ENCODE measurements around the gene PEDS1. TPM values are rescaled to one million over a fixed set of nuclear protein-coding genes. Genes with fewer than 3 reads are reported as not detected.
"Not testable (repeated sequence)": the region's sequence is repeated elsewhere in the genome, so short reads cannot be mapped to it uniquely, and the experiment has no call there.

PEDS1 gene
- total RNA-seq, 1 donor from 2014 or later = 39.5 TPM

DNA sequence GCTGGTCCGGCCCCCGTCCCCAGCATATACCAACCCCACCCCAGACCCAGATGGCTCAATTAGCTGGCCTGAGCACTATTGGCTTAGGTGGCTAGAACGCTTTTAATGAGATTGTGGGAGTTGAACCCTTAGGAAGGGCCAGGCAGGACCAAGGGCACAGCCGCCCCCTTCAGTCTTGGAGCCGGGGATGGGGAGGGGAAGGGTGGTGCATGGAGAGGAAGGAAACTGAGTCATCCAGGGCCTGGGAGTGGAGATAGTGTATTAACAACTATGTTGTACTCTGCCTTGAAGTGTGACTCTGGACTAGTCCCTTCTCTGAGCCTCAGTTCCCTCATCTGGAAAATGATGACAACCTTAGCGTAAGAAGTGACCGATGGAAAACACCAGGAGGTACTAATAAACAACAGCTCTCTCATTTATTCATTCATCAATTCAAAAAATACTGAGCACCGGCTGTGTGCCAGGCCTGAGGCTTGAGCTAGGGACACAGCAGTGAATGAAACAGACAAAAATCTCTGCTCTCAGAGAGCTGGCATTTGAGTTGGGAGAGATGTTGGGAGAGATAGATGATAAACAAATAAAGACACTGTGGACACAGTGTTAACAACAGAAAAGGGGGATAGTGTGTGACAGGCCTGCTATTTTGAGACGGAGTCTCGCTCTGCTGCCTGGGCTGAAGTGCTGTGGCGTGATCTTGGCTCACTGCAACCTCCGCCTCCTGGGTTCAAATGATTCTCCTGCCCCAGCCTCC, 11.5 kb downstream of the PEDS1 start:
- ATAC-seq = no peak
- no peak for DNase-seq (ENCODE audit: low spot score)
- intact Hi-C loops (cut with DNase I) = no loop called here

DNA sequence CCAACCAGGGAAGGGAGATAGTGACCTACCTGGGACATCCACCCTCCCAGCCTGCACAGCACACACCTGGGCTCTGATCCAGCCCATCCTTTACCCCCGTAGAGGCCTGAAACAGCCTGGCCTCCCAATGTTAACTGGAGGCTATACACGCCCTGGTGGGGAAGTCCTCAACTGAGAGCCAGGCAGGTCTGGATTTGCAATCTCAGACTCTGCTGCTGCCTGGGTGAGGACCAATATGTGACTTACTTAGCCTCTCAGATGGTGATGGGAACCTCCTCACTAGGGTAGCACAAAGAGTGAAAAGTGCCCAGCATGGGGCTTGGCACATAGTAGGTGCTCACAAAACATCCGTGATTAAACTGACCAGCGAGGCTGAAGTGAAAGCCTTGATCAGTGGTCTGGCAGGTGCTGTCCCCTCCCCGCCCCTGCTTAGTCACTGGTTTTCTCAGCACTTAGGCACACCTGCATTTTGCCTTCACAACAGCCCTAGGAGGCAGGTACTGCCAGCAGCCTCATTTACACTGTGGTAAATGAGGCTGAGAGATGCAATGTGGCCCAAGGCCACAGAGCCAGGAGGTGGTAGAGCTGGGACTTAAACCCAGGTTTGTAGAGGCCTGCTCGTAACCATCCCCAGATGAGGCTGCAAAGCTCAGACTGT, 12.4 kb downstream of the PEDS1 start:
- DNase-seq (ENCODE audit: low spot score) (no peak), ATAC-seq (no peak)
- intact Hi-C loops (cut with DNase I) = no loop called here

DNA sequence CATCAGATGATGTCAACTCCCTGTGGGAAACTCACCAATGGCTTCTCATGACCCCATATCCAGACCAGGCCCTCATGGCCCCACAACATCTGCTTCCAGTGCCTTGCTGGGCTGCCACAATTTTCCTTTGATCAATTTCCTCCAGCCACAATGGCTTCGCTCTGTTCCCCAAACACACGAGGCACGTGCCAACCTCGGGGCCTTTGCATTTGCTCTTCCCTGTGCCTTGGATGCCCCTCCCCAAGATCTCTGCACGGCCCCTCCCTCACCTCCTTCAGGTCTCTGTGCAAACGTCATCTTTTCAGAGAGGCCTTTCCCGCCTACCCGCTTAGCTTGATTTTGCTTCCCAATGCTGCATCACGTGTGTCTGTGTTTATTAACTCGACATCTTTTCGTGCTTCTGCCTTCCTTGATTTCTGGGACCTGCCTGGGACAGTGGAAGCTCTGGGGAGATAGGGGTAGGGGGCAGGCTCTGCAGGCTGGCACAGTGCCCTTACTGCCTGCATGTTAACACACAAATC, 13.1 kb downstream of the PEDS1 start:
- intact Hi-C loops (cut with DNase I) = no loop called here
- ATAC-seq (no peak), DNase-seq (ENCODE audit: low spot score) (no peak)

DNA sequence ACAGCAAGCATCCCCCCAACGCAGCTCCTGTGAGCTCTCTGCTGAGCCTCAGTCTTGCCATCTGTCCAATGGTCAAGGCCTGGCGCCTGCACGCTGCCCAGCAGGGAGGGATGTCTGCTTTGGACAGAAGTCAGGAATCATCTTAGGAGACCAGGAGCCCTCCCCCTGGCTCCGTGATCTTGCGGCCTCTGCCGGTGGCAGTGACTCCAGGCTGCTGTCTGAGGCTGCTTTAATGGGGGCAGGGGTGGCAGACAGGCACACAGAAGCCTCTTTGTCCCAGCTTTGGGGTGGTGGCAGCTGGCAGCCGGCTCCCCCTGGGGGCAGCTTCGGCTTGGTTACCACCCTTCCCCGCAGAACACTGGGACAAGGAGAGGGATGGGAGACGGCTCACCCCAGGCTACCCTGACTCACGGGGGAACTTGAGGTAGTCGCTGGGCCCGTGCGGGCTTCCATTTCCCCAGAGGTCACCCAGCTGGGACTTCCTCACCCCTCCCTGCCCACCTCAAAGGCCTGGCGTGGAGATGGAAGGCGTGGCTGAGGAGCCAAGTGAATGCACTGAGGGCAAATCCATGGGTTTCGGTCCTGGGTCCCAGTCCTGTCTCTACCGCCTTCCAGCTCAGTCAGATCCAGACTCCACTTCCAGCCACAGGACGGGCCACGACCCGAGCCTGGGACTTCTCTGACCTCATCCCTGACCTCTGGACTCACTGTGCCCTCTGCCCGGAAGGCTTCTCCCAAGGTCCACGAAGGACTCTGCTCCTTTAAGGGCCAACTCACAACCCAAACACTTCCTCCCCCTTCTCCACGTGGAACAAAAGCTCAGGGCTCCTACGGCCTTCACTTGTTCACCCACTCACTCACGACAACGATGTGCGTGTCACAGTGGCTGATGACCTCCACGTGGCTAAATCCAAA, 14.8 kb downstream of the PEDS1 start:
- intact Hi-C loops (cut with DNase I) = no loop called here
- ATAC-seq (peak; percentile 70), DNase-seq (ENCODE audit: low spot score) (no peak)

DNA sequence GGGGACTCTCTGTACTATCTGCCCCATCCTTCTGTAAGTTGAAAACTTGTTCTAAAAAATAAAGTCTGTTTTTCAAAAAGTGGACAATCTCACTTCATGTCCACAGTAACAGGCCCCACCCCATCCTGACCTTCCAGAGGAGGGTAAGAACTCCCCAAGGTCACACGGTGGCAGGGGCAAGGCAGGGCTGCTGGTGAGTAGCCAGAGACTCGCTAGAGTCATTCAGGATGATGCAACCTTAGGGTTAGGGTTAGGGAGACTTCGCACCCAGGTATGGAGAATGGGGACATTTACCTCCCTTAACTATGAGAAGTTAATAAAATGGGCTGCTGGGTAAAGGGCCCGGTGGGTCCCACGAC, 15.4 kb downstream of the PEDS1 start:
- intact Hi-C loops (cut with DNase I) = no loop called here
- ATAC-seq (peak; percentile 62), DNase-seq (ENCODE audit: low spot score) (no peak)

DNA sequence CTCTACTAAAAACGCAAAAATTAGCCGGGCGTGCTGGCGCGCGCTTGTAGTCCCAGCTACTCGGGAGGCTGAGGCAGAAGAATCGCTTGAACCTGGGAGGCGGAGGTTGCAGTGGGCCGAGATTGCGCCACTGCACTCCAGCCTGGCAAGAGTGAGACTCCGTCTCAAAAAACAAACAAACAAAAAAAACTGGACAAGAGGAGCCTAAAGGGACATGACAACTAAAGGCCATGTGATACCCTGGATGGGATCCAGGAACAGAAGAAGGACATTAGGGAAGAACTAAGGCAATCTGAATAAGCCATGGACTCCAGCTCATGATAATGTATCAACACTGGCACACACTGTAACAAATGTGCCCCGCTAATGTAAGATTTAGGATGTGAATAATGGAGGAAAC, 15.8 kb downstream of the PEDS1 start:
- intact Hi-C loops (cut with DNase I); DNase-seq (ENCODE audit: low spot score): not testable (repeated sequence)
- peak; percentile 78 for ATAC-seq

DNA sequence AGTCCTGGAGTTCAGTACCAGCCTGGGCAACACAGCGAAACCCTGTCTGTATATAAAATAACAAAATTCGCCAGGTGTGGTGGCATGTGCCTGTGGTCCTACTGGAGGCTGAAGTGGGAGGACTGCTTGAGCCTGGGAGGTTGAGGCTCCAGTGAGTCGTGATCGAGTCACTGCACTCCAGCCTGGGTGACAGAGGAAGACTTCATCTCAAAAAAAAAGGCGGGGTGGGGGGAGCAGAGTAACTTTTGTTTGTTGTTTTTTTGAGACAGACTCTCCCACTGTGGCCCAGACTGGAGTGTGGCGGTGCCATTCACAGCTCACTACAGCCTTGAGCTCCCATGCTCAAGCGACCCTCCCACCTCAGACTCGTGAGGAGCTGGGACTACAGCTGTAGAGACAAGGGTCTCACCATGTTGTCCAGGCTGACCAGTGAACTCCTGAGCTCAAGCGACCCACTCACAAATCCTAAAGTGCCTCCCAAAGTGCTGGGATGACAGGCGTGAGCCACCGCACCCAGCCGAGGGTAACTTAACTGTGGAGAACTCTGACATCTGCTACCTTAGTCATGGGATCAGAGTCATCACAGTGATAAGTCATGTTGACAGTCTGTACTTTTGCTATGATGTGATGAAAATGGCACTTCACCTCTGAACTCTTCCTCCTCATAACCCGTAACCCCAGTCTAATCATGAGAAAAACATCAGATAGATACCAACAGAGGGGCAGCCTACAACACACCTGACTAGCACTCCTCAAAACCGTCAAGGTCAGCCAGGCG, 16.5 kb downstream of the PEDS1 start:
- ATAC-seq = no peak
- intact Hi-C loops (cut with DNase I) = no loop called here
- DNase-seq (ENCODE audit: low spot score) = no peak

DNA sequence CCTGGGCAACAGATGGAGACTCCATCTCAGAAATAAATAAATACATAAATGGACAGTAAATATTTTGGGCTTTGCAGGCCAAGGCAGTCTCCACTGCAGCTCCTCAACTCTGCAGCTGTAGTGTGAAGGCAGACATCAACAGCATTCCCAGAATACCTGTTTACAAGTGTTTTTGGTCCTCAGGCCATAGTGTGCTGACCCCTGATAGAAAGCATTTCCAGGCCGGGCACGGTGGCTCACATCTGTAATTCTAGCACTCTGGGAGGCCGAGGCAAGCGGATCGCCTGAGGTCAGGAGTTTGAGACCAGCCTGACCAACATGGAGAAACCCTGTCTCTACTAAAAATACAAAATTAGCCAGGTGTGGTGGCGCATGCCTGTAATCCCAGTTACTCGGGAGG, 18.4 kb downstream of the PEDS1 start:
- DNase-seq (ENCODE audit: low spot score); ATAC-seq; intact Hi-C loops (cut with DNase I): not testable (repeated sequence)

DNA sequence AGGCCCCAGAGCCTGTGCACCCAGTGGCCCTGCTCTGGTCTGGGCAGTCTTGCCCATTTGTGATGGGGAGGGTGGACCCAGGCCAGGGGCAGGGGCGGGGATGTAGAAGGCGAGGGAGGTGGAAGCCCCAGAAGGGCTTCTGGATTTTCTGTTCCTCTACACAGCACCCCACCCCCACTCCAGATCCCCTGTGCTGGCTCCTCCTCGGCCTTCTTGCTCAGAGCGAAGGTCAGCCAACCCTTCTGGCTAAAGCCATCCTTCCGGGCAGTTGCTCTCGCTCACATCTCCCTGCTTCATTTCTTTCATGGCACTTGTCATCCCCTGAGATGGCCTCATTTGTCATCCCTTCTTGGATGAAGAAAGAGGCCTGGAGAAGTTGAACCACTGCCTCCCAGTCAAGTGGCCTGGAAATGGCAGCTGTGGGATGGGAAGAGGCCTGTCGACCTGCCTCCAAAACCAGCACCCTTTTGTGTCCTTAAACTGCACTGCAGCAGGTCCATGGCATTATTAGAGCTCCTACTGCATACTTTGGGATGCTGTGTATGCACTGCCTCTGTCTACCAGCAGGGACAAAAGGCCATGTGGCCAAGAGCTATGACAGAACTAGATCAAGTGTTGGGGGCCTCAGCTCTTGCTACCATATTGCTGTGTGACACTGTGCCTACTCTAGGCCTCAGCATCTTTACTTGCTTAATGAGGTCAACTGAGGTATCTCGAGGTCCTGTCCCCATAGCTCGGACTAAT, 19.9 kb downstream of the PEDS1 start:
- intact Hi-C loops (cut with DNase I) = no loop called here
- no peak for DNase-seq (ENCODE audit: low spot score)
- no peak for ATAC-seq

DNA sequence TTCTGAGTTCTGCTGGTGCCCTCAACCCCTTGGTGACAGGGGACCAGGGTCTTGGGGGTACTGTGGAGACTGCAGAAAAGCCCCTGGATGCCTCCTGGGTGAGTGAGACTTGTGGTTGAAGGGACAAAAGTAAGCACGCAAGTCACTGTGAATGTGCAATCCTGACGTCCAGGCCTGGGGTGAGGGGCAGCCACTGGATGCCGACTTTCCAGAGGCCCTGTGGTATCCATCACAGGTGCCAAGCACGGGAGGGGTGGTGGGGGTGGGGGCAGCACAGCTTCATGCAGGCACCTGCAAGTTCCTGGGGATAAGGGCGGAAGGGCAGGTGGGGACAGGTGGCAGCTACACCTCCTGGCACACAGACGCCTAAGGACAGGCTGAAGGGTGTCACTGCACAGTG, 20.5 kb downstream of the PEDS1 start:
- intact Hi-C loops (cut with DNase I) = no loop called here
- ATAC-seq (no peak), DNase-seq (ENCODE audit: low spot score) (no peak)

DNA sequence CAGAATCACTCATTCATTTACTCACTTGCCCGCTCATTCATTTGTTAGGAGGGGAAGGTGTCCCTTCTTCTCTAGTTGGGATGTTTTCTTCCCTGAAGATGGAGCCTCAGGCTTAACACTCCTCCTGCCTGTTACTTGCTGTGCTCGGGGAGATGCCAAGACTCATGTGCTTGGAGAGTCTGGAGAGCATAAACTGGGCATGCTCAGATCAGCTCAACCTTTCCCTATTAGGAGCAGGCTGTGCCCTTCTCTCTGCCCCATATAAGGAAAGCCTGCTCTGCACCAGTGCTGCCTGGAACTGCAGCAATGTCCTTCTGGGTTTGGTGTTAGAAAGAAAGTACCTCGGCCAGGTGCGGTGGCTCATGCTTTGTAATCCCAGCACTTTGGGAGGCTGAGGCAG, 22.5 kb downstream of the PEDS1 start:
- ATAC-seq (peak; percentile 64), DNase-seq (ENCODE audit: low spot score) (no peak)
- intact Hi-C loops (cut with DNase I) = no loop called here

DNA sequence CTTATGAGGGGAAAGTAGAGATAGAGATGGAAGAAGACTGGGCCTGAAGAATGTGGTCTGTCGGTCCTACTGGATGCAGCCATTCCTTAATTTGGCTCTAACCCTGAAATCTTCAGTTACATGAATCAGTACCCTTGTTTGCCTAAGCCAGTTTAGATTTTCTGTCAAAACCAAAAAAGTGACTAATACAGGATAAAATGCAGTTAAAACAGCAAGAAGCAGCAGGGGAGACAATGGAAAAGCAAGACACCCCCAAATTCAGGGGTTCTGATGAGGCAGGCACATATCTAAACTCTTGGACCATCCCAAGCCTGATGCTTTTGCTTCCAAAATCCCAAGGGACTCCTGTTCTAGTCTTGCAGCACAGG, 23.2 kb downstream of the PEDS1 start:
- ATAC-seq (no peak), DNase-seq (ENCODE audit: low spot score) (no peak)
- intact Hi-C loops (cut with DNase I) = no loop called here

DNA sequence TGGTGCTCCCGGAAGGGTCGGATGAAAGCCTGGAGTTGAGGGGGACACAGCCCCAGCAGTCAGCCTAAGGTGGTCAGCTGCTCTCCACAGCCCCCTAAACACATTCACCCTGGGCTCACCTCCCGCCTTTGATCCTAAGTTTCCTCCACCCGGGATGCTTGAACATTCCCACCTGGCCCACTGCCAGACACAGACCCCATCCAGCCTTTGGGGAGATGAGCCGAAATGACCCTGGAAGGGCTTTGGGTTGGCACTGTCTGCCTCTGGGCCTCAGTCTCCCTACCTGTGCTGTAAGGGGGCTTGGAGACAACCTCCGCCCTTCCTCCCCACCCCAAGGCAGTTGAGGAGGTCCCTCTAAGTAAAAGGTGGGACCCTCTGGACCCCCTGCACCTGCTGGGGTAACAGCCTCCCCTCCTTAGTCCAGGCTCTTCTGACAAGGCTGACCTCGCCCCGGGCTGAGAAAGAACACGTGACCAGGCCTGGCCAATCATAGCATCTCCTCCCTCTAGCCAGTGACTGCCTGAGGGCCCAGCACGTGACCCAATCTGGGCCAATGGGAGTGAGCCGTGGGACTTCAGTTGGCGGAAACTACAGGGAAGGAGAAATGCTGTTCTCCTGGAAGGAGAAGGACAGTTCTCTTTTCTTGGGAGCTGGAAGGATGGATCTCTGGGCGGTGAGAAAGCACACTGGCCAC, 23.7 kb downstream of the PEDS1 start:
- DNase-seq (ENCODE audit: low spot score) = no peak
- intact Hi-C loops (cut with DNase I) = no loop called here
- no peak for ATAC-seq

DNA sequence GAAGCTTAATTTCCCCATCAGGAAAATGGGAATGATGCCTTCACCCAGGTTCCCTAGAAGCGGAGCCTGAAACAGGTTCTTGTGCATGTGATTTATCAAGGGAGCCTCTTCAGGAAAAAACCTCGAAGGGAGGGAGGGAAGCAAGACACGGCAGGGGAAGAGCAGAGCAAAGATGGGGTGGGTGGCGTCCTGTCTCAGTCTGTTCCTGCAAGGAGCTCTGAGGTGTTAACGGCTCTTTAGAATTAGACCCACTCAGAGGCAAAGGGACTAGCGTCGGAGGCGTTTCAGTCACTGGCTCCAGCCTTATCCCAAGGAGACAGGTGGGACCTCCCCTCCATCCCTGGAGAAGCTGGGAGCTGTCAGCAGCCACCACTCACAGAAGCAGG, 25.0 kb downstream of the PEDS1 start:
- intact Hi-C loops (cut with DNase I) = no loop called here
- ATAC-seq (no peak), DNase-seq (ENCODE audit: low spot score) (no peak)

DNA sequence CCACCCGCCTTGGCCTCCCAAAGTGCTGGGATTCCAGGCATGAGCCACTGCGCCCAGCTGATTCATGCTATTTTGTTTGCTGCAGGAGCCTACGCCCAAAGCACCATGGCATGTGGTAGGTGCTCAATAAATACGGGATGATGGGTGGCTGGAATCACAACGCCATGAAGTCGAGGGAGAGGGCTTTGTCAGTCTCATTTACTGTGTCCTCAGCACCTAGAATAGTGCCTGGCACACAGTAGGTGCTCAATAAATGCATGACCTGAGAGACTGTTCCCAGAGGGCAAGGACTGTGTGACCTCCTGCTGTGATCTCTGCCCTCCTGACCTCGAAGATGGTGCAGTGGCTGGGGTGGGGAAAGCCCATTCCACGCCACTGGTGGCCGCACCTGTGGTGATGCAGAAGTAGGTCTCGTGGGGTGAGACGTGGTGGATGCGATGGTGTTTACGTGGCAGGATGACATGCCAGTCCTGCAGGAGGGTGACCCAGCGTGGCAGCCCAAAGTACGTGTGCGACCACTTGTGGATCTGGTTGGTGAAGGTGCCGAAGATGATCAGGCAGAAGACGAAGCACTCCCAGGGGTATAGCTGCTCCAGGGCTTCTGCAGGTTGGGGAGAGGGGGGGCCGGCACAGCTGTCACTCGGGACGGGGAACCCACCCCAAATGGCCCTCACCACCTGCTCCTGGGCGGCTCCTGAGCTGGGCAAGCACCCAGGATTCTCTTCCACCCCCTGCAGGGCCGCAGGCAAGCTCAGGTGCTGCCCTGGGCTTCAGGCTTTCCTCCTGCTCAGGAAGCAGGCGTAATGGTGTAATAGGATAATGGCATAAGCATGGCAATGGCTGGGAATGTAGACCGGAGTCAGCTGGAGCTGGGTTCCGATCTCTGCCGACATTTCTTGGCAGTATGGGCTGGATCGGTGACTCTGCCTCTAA, 25.7 kb downstream of the PEDS1 start:
- DNase-seq (ENCODE audit: low spot score) (no peak), ATAC-seq (no peak)
- intact Hi-C loops (cut with DNase I) = no loop called here

DNA sequence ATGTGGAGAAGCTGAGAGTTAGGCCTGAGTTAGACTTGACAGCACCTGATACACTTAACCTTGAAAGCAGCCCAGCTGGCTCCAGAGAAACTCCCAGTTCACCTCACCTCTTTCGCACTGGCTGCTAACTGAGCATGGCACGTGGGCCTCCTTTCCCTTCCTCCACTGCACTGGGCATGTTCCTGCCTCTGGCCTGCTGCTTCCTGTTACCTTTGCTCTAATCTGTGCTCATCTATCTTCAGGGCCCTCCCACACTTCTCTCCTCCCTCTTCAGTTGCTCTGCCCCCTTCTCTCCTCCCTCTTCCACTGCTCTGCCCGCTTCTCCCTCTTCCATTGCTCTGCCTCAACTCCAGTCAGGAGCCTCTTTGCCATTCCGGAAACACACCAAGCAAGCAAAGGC, 26.9 kb downstream of the PEDS1 start:
- intact Hi-C loops (cut with DNase I) = no loop called here
- ATAC-seq (peak; percentile 46), DNase-seq (ENCODE audit: low spot score) (no peak)

DNA sequence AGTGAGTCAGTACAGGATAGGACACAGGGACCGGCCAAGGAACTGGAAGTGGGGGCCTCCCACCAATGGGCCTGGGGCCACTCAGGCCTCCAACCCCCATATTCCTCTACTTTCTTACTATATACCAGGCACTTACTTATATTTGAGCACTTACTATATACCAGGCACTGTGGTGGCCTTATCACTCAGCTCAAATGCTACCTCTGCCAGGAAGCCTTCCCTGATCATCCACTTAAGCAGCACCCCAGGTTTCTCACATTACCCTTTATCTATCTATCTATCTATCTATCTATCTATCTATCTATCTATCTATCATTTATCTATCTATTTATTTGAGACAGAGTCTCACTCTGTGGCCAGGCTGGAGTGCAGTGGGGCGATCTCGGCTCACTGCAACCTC, 28.2 kb downstream of the PEDS1 start:
- intact Hi-C loops (cut with DNase I) = no loop called here
- DNase-seq (ENCODE audit: low spot score) (no peak), ATAC-seq (no peak)
